CD4-positive, alpha-beta T cell treated with Interleukin-15 for 1 hour (primary cell): ENCODE data around the gene TANK.
A peak's percentile ranks its signal among the peaks of the same experiment; 100 is the strongest.

Experiments
- DNase-seq: peaks from one replicate; pipeline ENCODE4 v3.0.0-alpha.2; 2020

Gene TANK

GRCh38 chr2:161134547-161135518 is 25.4 kb upstream of the TANK start:
- no peak for DNase-seq

DNA sequence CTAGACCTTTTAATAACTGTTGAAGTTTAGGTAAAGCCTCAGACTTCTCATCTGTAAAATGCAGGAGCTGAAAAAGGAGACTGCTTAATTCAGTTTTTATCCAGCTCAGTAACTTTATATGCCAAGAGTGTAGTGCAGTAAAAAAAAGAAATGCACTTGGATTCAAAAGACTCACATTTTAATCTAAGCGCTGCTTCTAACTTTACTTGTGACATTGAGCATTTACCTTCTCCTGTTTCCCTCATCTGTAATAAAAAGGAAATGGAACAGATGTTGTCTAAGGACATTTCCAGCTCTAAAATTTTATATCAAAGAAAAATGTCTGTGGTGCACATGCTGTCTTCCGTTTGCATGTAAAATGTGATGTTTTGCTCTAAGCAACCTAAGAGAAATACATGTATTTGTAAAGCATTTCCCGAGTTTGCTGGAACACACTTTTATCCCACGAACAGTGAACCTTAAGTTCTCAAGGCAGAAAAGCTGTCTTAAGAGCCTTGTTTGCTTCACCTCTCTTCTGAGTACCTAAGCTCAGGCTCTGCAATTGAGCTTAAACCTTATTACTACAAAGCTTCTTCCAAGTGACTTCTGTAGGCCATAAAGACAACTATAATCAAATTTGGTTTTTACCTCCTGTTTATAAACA is 24.2 kb upstream of the TANK start:
- DNase-seq = no peak

- DNase-seq = peak; percentile 65
Measured at GRCh38 chr2:161136696-161137324, 23.4 kb upstream of the TANK start.

DNA sequence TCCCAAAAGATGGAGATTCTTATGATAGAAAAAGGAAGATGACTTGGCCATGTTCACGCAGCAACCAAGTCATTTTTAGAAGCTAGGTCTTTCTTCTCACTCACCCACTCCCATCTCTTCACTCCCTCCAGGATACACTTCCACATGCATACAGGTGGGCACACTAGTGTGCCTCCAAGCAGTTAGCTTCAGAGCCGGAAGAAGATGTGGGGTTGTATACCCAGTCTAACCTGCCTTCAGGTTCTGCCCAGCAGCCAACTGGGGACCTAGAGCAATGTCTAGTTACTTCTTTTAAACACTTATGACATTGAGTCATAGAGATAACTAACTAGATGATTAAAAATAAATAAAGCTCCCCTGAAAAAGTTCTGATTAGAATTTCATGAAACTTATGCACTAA is 21.8 kb upstream of the TANK start:
- peak; percentile 30 for DNase-seq

DNA sequence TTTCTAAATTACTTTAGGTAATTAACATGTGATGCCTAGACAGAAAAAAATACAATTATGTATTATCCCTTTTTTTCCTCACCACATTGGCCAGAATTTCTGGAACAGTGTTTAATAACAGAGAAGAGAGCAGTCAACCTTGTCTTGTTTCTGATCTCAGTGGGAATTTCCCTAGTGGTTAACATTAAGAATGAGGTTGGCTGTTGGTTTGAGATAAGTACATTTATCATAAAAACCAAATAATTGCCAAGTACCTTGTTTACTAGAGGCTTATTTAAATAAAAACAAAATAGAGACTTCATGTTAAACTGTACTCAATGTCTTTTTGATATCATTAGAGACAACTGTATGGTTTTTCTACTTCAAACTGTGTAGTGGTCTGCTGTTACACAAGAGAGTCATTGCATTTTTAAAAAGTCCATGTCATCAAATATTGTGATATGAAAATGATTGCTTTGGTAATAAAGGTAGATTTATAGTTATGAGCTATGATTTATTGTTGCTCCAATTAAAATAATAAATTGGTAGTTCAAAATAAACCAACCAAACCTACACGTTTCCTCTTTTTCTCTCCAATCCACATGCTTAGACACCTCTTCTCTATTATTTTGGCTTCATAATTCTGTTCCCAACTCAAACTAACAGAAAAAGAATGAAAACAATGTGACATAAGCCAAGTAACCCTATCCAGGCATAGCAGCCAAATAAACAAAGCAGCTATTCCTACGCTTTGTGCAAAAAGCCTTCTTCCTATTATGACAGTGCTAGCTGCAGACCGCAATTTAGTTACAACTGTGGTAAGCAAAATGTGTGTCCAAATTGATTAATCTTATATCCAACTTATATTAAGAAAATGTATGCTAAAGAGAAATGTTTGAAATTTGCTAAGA is 20.9 kb upstream of the TANK start:
- DNase-seq = no peak

DNA sequence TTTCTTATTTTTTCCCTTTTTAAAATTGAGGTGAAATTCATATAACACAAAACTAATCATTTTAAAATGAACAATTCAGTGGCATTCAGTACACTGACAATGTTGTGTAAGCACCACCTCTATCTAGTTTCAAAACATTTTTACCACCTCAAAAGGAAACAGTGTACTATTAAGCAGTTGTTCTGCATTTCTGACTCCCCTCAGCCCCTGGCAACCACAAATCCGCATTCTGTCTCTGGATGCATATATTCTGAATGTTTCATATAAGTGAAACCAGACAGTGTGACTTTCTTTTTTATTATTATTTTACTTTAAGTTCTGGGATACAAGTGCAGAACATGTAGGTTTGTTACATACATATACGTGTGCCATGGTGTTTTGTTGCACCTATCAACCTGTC is 19.2 kb upstream of the TANK start:
- DNase-seq = no peak

- no peak for DNase-seq
Measured at GRCh38 chr2:161146209-161146775, 13.9 kb upstream of the TANK start.

DNA sequence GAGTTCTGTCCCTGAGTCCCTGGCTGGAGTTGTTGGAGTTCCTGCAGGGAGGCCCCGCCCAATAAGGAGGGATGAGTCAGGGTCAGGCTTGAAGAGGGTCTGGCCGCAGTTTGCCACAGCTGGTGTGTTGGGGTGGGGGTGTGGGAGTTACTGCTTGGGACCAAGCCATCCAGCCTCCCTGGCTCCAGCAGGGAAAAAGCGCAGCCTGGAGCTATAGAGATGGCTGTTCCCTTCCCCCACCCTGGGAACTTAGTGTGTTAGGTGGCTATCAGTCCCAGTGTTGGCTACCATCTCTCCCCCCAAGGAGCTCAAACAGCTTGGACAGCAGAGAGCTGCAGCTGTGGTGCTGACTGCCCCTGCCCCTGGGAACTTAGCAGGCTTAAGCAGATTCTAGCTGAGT is 13.2 kb upstream of the TANK start:
- no peak for DNase-seq

DNA sequence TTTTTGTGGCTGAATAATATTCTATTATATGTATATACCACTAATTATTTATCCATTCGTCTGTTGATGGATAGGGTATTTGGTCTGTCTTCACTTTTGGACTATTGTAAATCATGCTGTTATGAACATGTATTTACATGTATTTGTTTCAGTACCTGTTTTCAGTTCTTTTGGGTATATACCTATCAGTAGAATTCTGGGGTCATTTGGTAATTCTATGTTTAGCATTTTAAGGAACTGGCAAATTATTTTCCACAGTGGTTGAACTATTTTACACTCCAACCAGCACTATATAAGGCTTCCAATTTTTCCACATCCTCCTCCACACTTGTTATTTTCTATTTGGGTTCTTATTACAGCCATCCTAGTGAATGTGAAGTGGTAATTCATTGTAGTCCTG is 12.4 kb upstream of the TANK start:
- DNase-seq = no peak

- no peak for DNase-seq
Measured at GRCh38 chr2:161150704-161151103, 9.5 kb upstream of the TANK start.

DNA sequence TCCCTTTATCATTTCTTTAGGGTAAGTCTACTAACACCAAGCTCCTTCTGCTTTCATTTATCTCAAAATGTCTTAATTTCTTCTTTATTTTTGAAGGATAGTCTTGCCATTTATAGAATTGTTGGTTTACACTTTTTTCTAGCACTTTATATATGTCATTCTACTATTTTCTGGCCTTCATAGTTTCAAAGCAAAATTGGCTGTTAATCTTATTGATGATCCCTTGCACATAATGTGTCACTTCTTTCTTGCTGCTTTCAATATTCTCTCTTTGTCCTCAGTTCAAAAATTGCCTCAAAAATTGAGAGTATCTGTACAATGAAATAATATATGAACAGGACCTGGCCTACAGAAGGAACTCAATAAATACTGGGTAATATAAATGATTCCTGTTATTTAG is 7.9 kb upstream of the TANK start:
- no peak for DNase-seq

- no peak for DNase-seq
Measured at GRCh38 chr2:161158882-161159281, 1.3 kb upstream of the TANK start.

DNA sequence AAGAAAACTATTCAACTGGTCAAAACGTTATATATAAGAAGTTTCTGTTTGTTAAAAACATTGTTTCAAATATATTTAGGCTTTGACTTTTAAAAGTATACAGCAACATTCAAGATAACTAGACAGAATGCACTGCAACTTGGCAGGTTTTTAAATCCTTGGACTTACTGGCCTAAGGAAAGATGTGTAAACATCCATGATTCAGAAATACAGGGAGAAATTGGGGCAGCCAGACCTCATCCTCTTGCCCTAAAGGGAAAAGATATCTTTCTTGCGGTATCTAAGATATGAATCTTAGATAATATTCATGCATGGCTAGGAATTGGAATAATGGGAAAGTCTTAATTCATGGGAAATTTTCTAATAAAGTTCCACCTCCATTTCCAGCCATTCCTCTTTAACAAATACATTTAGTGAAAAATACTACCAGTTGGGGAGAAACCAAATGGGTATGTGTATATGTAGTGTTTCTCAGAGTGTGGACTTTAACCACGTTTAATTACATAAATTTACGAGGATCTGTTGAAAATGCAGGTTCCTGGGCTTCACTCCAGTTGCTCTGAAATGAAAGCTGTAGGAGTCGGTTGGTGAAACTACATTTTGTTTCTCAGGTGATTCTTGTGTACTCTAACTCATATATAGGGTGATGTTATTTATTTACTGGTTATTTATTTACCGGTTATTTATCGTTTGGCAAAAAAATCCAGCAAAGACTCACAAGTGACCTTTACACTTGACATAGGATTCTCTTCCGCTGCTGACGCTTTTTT is 587 bp upstream of the TANK start:
- DNase-seq = no peak

DNA sequence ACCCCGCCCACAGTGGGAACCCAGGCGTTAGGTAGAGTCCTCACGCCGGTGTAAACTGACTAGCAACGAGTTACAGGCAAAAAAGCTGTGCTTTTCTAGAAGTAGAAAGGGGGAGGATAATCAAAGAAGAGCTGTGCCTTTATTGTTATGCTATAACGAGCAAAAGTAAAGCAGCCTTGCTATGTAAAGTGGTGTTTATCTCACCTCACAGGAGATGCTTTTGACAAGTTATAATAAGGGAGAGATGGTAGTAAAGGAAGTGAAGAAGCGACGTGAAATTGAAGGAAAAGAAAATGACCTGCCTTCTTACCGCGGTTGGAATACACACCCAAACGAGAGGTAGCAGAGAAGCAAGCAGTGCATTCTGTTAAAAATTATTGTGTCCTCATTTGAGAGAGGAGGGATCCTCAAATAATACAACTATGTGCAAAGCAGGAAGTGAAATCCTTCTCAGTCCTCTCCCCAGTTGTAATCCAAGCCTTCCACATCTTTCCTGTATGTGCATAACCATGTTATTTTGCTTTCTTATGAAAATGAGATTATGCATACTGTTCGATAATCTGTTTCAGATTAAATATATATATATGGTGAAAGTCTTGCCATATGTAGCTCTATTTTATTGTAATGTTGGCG is 962 bp downstream of the TANK start:
- DNase-seq = no peak

- DNase-seq = no peak
Measured at GRCh38 chr2:161163440-161163839, 3.2 kb downstream of the TANK start.

GRCh38 chr2:161164161-161164560 is 3.9 kb downstream of the TANK start:
- no peak for DNase-seq

DNA sequence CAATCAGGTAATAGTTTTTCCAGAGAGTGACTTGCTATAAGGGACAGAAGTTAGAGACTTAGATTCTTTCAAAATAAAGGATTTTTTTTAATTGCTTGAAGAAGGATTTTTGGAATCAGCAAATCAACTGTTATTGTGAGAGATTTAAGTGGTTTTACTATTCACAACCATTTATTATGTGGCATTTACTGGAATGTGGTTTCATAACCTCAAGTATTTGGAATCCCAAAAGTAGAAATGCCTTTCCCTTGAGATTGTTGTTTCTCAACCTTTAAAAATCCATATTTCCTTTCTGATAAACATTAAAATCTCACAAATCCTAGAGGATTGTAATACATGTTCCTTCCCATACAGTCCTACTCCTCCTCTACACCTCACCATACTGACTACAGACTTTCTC is 5.0 kb downstream of the TANK start:
- DNase-seq = no peak

- DNase-seq = no peak
Measured at GRCh38 chr2:161165811-161166210, 5.6 kb downstream of the TANK start.

DNA sequence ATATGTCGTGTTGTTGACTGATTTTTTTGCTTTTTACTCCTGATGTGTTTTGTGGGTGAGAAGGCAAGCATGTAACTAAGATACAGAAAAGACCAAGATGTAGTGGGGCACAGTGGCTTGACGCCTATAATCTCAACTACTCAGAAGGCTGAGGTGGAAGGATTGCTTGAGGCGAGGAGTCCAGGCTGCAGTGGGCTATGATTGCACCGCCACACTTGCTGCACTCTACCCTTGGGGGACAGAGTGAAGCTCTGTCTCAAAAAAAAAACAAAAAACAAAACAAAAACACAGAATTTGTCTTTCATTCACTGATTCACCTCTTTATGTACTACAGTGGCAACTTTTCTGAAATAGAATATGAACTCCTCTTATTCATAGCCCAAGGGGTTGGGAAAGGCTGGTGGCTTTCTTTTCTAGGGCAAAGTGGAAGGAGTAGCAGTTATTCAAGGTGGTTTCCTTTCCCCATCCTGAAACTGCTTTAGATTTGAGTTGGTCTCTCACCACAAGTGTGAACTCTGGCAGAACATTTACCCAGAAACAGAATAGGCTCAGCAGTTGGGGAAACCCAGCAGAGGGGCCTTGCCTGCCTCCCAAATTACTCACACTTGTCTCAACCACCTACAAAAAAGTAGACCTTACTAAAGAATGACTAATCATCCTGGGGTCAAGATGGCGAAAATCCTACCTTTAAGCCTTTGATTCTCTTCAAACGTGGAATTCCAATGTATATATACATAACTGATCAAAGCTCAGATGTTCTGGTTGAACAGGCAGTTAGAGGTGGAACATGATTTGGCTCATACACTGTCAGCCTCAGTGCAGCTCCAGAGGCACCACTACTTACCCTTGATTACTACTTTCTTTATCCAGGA is 6.5 kb downstream of the TANK start:
- DNase-seq = peak; percentile 56

GRCh38 chr2:161169335-161169734 is 9.1 kb downstream of the TANK start:
- DNase-seq = no peak
